ENCODE measurements around the gene RAB37.

Gene RAB37

DNA sequence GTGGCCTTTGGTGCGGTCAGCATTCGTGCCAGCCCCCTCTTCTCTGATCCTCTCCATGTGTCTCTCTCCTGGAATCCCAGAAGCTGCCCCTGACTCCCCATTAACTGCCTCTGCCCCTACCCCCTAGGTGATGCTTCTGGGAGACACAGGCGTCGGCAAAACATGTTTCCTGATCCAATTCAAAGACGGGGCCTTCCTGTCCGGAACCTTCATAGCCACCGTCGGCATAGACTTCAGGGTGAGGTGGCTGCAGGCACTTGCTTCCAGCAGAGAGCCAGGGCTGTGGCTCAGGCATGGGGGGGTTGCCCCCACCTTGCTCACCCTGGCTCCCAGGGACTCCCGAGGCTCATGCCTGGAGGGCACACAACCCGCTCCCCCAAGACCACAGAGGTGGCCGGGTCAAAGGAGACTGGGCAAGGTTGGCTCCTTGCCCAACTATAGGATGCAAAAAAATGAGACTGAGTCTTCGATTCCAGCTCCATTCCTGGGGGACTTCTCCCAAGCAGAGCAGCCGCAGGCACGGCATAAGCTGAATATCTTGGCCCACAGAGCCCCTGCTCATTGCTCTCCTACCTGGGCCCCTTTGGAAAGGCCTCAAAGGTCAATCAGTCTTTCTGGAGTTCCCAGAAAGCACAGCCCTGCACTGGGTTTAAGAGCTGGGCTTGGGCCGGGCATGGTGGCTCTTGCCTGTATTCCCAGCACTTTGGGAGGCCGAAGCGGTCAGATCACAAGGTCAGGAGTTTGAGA lies 3.8 kb downstream of the RAB37 start:
- no peak overlapping the region for H3K27ac ChIP-seq
- TF ChIP-seq ZFX (IDR thresholded peaks at IDR 0.05; ENCODE audit: borderline replicate concordance): no peak
- TF ChIP-seq, protein P1, sequence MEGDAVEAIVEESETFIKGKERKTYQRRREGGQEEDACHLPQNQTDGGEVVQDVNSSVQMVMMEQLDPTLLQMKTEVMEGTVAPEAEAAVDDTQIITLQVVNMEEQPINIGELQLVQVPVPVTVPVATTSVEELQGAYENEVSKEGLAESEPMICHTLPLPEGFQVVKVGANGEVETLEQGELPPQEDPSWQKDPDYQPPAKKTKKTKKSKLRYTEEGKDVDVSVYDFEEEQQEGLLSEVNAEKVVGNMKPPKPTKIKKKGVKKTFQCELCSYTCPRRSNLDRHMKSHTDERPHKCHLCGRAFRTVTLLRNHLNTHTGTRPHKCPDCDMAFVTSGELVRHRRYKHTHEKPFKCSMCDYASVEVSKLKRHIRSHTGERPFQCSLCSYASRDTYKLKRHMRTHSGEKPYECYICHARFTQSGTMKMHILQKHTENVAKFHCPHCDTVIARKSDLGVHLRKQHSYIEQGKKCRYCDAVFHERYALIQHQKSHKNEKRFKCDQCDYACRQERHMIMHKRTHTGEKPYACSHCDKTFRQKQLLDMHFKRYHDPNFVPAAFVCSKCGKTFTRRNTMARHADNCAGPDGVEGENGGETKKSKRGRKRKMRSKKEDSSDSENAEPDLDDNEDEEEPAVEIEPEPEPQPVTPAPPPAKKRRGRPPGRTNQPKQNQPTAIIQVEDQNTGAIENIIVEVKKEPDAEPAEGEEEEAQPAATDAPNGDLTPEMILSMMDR (IDR thresholded peaks at IDR 0.05): no peak

- TF ChIP-seq, protein P1 (IDR thresholded peaks at IDR 0.05): no peak
- no peak for TF ChIP-seq ZFX (IDR thresholded peaks at IDR 0.05; ENCODE audit: borderline replicate concordance)
Observed at GRCh38 chr17:74742153-74742515, 5.1 kb downstream of the RAB37 start.

DNA sequence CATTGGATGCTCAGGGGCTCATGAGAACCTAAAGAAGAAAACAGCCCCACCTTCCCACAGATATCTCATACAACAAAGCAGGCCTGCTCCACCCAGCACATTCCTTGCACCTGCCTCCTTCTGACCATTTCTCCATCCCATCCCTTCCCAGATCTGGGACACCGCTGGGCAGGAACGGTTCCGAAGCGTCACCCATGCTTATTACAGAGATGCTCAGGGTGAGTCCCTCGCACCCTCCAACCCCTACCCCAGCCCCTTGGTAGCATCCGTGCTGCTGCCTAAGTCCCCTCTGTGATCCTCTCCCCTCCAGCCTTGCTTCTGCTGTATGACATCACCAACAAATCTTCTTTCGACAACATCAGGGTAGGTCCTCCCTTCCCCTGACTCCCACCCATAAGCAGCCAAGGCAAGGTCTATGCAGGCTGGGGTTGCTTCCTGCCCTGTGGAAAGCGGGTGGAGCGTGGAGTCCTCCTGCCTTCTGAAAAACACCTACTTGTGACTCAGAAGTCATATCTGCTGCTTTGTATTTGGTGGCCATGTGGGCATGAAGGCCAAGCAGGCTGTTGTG lies 6.0 kb downstream of the RAB37 start:
- no peak overlapping the region for H3K27ac ChIP-seq
- TF ChIP-seq, protein P1 (IDR thresholded peaks at IDR 0.05): no peak
- TF ChIP-seq ZFX (IDR thresholded peaks at IDR 0.05; ENCODE audit: borderline replicate concordance): no peak

More at GRCh38 chr17:74742153-74742515, 5.1 kb downstream of the RAB37 start:
- no peak overlapping the region for H3K27ac ChIP-seq

DNA sequence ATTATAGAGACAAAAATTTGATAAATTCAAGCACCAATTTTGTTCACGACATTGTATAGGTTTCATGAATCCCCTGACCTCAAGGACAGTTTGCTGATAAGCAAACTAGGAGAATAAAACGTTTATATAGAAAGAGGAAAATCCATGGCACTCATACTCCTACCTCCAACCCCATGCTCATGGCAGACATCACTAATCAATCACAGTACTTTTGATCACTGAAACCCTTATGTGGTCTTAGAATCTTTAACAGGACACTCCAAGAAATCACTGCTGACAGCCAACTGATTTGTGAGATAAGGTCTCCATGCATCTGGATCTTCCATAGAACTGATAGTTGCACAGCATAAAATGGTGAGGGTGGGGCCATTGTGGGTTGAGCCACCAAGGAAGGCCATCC lies 6.7 kb downstream of the RAB37 start:
- TF ChIP-seq ZFX (IDR thresholded peaks at IDR 0.05; ENCODE audit: borderline replicate concordance): no peak
- TF ChIP-seq, protein P1 (IDR thresholded peaks at IDR 0.05): no peak
- no peak overlapping the region for H3K27ac ChIP-seq

DNA sequence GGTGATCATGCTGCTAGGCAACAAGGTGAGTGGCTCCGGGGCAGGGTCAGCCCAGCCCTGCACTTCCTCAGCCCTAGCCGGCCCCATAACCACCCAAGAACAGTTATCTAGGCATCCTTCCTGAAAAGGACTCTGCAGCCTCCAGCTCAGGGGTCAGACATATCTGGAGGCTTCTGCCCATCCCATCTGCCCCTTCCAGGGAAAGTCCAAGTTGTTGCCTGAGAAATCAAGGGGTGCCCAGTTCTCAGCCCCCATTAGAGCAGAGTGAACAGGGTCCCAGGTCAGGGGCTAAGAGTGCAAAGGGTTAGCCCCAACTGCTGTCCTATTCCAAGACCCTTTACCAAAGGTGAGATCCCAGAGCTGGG lies 7.3 kb downstream of the RAB37 start:
- H3K27ac ChIP-seq: no peak overlapping the region
- TF ChIP-seq, protein P1 (IDR thresholded peaks at IDR 0.05): no peak
- no peak for TF ChIP-seq ZFX (IDR thresholded peaks at IDR 0.05; ENCODE audit: borderline replicate concordance)

GRCh38 chr17:74744714-74745547 lies 7.9 kb downstream of the RAB37 start:
- no peak overlapping the region for H3K27ac ChIP-seq

More at GRCh38 chr17:74744714-74745547, 7.9 kb downstream of the RAB37 start:
- no peak for TF ChIP-seq ZFX (IDR thresholded peaks at IDR 0.05; ENCODE audit: borderline replicate concordance)
- TF ChIP-seq, protein P1 (IDR thresholded peaks at IDR 0.05): peak; percentile 98

Measured in 22Rv1 (cell line).